GM12878 (cell line): Measurements from ENCODE around the gene C1QTNF7. TPM values are rescaled to one million over a fixed set of nuclear protein-coding genes. Genes with fewer than 3 reads are reported as not detected.

Source experiments
- ATAC-seq: fragments of 200-7000 bp; cut with Tn5 transposase; 3 replicates; pipeline ENCODE4 v1.9.1; 2020; ENCODE audit warnings: mild to moderate bottlenecking, moderate library complexity
- BruUV-seq: library from RNA; stranded (reverse); fragments of 400-500 nt; replicated peaks from 2 replicates; lab custom pipeline; 2021; lab: Mats Ljungman, UMichigan
- CTCF ChIA-PET: fragments of 300-600 bp; sonication (Branson Sonifier 250); formaldehyde crosslinking; extraction: SDS; loops from one replicate; lab custom pipeline; 2021; ENCODE audit warnings: inconsistent platforms; lab: Yijun Ruan, JAX
- POLR2A ChIA-PET: fragments of 350-600 bp; formaldehyde crosslinking; extraction: SDS; loops from one replicate; lab custom pipeline; 2021; ENCODE audit warnings: inconsistent platforms; lab: Charles Lee
- RAD21 ChIA-PET: fragments of 300-600 bp; sonication (Branson Sonifier 250); formaldehyde crosslinking; loops from one replicate; lab custom pipeline; 2023; ENCODE audit warnings: antibody characterized with exemption; ENCODE audit not compliant: unreplicated experiment; lab: Charles Lee
- SMC1A ChIA-PET: fragments of 300-600 bp; sonication (Branson Sonifier 250); formaldehyde crosslinking; loops from one replicate; lab custom pipeline; 2023; ENCODE audit not compliant: unreplicated experiment, uncharacterized antibody; lab: Charles Lee
- DNase-seq: peaks from one replicate; pipeline ENCODE4 v3.0.0-alpha.2; 2011; ENCODE audit warnings: low read depth, low spot score
- FAIRE-seq: peaks from 3 replicates; lab custom pipeline; 2011; peaks lifted over from hg19 to GRCh38; lab: Jason Lieb, UNC
- H2AFZ ChIP-seq: 2 replicates; pipeline ENCODE4 v1.6.0; 2011; ENCODE audit warnings: low read depth, low read length, control low read depth; ENCODE audit not compliant: control insufficient read depth
- H3K27ac ChIP-seq: 2 replicates; pipeline ENCODE4 v1.5.1; 2011; ENCODE audit warnings: control low read depth; ENCODE audit not compliant: control insufficient read depth, insufficient read depth
- H3K27me3 ChIP-seq, 2 experiments: replicated peaks in 1 of 2; 2 replicates each; pipeline versions ENCODE4 v1.6.0 to v1.6.1; 2011; ENCODE audit warnings: low read length in 1 of 2; ENCODE audit not compliant: control insufficient read depth in 2 of 2, insufficient read depth in 2 of 2
- H3K36me3 ChIP-seq, 2 experiments: 2 replicates each; pipeline ENCODE4 v1.5.1; 2011; ENCODE audit warnings: low read length in 1 of 2; ENCODE audit not compliant: control insufficient read depth in 2 of 2, insufficient read depth in 2 of 2
- H3K4me1 ChIP-seq: 2 replicates; pipeline ENCODE4 v1.6.1; 2011; ENCODE audit warnings: mild to moderate bottlenecking, low read length, moderate library complexity, mixed read lengths; ENCODE audit not compliant: control insufficient read depth, insufficient read depth
- H3K4me2 ChIP-seq: 2 replicates; pipeline ENCODE4 v1.6.0; 2011; ENCODE audit warnings: control low read depth; ENCODE audit not compliant: control insufficient read depth, insufficient read depth
- H3K4me3 ChIP-seq: fragments of 200-600 bp; sonication (generic); 2 replicates; pipeline ENCODE4 v1.5.1; 2016
- H3K79me2 ChIP-seq: 2 replicates; pipeline ENCODE4 v1.6.0; 2011; ENCODE audit warnings: low read length; ENCODE audit not compliant: control insufficient read depth, insufficient read depth
- H3K9ac ChIP-seq: 2 replicates; pipeline ENCODE4 v1.8.0; 2011; ENCODE audit warnings: low read length, control low read depth, mixed read lengths; ENCODE audit not compliant: control insufficient read depth, insufficient read depth
- H3K9me3 ChIP-seq: replicated peaks from 3 replicates; pipeline ENCODE4 v1.5.1; 2011; ENCODE audit warnings: mild to moderate bottlenecking, low read length; ENCODE audit not compliant: control insufficient read depth, insufficient read depth
- H4K20me1 ChIP-seq: 2 replicates; pipeline ENCODE4 v1.6.0; 2011; ENCODE audit not compliant: control insufficient read depth, insufficient read depth
- GABPA ChIP-seq: IDR thresholded peaks from 2 replicates; pipeline ENCODE4 v1.6.1; 2014; ENCODE audit warnings: antibody characterized with exemption, low read depth, mild to moderate bottlenecking, inconsistent platforms
- IKZF2 ChIP-seq, 2 experiments: fragments of 450-650 bp; IDR thresholded peaks; 2 replicates each; pipeline ENCODE4 v1.6.1; 2017; ENCODE audit warnings: mild to moderate bottlenecking in 2 of 2, moderate library complexity in 2 of 2
- LARP7 ChIP-seq: fragments of 450-650 bp; IDR thresholded peaks from 2 replicates; pipeline ENCODE4 v1.6.1; 2017; ENCODE audit warnings: mild to moderate bottlenecking
- SREBF1 ChIP-seq: IDR thresholded peaks from 2 replicates; pipeline ENCODE4 v1.6.1; 2012; ENCODE audit warnings: mild to moderate bottlenecking, low read length
- ZNF274 ChIP-seq: IDR thresholded peaks from one replicate; pipeline ENCODE4 v1.8.0; 2011; ENCODE audit not compliant: insufficient read length, insufficient read depth
- WGBS: methylation state at CpG from one replicate; pipeline ENCODE4 v1.1.6; 2016; ENCODE audit warnings: low lambda C conversion rate; ENCODE audit not compliant: insufficient replicate concordance, insufficient coverage; ENCODE audit errors: missing lambda C conversion rate; 5-methylcytosine and 5-hydroxymethylcytosine counted together
- in situ Hi-C: fragments of 300-500 bp; cut with MboI; formaldehyde crosslinking; loops from 9 replicates; pipeline ENCODE4 v1.14.3; 2018; ENCODE audit warnings: mixed read lengths
- intact Hi-C: fragments of 100-400 bp; cut with micrococcal nuclease; formaldehyde crosslinking; loops from one replicate; pipeline ENCODE4 v1.14.2; 2022; ENCODE audit not compliant: unreplicated experiment
- polyA plus RNA-seq, 11 experiments: library from polyadenylated mRNA; depleted of rRNA in 4 of 11; unstranded in 6 of 11; stranded (reverse) in 5 of 11; fragments of >200 nt; fragmentation: Nextera tagmentation in 4 of 11; fragmentation: Illumina TruSeq in 1 of 11; extraction: Ambion mirVana in 4 of 11; extraction: Trizol in 1 of 11; gene quantifications; 1 replicate in 1 of 11; 2 replicates in 10 of 11; pipeline versions ENCODE4 v1.2.1 to v1.2.3, GENCODE V29; 2011 to 2016; ENCODE audit warnings: inconsistent platforms in 2 of 11, missing spikeins in 2 of 11, low read depth in 1 of 11
- total RNA-seq, 4 experiments: library from RNA; depleted of rRNA in 3 of 4; stranded (reverse); fragments of >200 nt in 3 of 4; fragmentation: Illumina TruSeq in 1 of 4; extraction: Trizol in 1 of 4; gene quantifications; 2 replicates each; pipeline versions ENCODE4 v1.2.1 to v1.2.3, GENCODE V29; 2013 to 2021
- TF ChIP-seq, protein P1 (sequence below): fragments of 450-650 bp; formaldehyde crosslinking; IDR thresholded peaks from 2 replicates; pipeline ENCODE4 v1.4.0; 2020; ENCODE audit warnings: mild to moderate bottlenecking, moderate library complexity

Gene C1QTNF7
- total and polyA plus RNA-seq, 10 of the 15 experiments (the other 5 are each of a cell fraction or from before 2014, with no cell fraction given), result not detected

DNA sequence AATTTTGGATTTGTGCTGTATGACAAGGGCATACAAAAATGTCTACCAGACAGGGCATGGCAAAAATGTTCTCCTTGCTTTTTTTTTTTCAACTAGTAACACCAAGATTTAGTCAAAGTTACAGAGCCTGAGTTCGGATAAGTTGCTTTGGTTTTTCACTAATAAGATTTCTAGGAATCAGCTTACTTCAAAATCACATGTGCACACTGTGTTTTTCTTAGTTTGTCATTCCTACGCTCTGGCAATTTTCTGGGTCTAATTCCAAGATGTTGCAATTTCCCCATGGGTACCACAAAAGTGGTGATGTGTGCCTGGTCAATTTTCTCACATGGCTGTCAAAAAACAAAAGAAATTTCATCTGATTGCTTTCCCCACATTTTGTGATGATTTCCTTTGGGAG, 6.3 kb downstream of the C1QTNF7 start (continued):
- TF ChIP-seq, protein P1, sequence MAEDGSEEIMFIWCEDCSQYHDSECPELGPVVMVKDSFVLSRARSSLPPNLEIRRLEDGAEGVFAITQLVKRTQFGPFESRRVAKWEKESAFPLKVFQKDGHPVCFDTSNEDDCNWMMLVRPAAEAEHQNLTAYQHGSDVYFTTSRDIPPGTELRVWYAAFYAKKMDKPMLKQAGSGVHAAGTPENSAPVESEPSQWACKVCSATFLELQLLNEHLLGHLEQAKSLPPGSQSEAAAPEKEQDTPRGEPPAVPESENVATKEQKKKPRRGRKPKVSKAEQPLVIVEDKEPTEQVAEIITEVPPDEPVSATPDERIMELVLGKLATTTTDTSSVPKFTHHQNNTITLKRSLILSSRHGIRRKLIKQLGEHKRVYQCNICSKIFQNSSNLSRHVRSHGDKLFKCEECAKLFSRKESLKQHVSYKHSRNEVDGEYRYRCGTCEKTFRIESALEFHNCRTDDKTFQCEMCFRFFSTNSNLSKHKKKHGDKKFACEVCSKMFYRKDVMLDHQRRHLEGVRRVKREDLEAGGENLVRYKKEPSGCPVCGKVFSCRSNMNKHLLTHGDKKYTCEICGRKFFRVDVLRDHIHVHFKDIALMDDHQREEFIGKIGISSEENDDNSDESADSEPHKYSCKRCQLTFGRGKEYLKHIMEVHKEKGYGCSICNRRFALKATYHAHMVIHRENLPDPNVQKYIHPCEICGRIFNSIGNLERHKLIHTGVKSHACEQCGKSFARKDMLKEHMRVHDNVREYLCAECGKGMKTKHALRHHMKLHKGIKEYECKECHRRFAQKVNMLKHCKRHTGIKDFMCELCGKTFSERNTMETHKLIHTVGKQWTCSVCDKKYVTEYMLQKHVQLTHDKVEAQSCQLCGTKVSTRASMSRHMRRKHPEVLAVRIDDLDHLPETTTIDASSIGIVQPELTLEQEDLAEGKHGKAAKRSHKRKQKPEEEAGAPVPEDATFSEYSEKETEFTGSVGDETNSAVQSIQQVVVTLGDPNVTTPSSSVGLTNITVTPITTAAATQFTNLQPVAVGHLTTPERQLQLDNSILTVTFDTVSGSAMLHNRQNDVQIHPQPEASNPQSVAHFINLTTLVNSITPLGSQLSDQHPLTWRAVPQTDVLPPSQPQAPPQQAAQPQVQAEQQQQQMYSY (CRISPR knock-in tag), result no peak

DNA sequence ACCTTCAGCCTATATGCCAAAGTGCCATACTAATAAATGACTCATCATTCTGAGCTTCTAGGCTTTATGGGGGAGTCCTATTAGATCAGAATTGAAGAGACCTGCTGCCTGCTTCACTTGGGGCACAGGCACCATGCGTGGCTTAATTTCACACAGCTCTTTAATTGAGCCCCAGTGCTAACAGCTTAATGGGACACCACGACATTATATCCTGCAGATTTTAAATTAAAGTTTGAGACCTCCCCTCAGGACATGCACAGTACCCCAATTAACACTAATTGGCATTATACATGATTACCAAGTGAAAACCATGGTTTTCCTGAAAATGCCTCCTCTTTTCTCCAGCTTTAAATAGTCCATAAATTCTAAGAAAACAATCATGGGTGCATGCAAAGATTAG, 6.8 kb downstream of the C1QTNF7 start:
- no peak overlapping the region for H2AFZ ChIP-seq
- intact Hi-C loops, result no loop called here
- in situ Hi-C loops, result no loop called here
- no peak for FAIRE-seq
- CTCF ChIA-PET, result no interaction called here
- TF ChIP-seq, protein P1 (CRISPR knock-in tag), result no peak
- TF ChIP-seq SREBF1, result no peak
- no peak for TF ChIP-seq ZNF274
- TF ChIP-seq GABPA, result no peak
- no peak for TF ChIP-seq LARP7
- TF ChIP-seq IKZF2 (IDR thresholded peaks at IDR 0.05), result no peak
- RAD21 ChIA-PET, result no interaction called here
- BruUV-seq, result no TSS peak
- no peaks in the 10 kb centered on the region for H3K4me1 ChIP-seq
- H3K27me3 ChIP-seq, result no peaks in the 10 kb centered on the region
- no peak for DNase-seq
- H4K20me1 ChIP-seq, result no peaks in the 10 kb centered on the region
- WGBS, result 14% methylated on average over 2 of the region's 2 CpGs
- H3K9me3 ChIP-seq, result no peaks in the 10 kb centered on the region
- no peak overlapping the region for H3K4me2 ChIP-seq
- no peak overlapping the region for H3K9ac ChIP-seq
- ATAC-seq, result no peak
- no peaks in the 10 kb centered on the region for H3K79me2 ChIP-seq
- SMC1A ChIA-PET, result no interaction called here
- no peak overlapping the region for H3K27ac ChIP-seq
- POLR2A ChIA-PET, result no interaction called here
- no peaks in the 10 kb centered on the region for H3K36me3 ChIP-seq
- H3K4me3 ChIP-seq, result no peak overlapping the region
